Rectal smooth muscle tissue (tissue), 1 donor: ENCODE measurements around the gene TDRD7.

Experiments used
- H3K27ac ChIP-seq: one replicate; pipeline ENCODE4 v1.7.0; 2013; ENCODE audit warnings: low read depth, low read length, inconsistent platforms
- H3K27me3 ChIP-seq: one replicate; pipeline ENCODE4 v1.7.0; 2013; ENCODE audit warnings: low read length; ENCODE audit not compliant: control insufficient read depth, insufficient read depth
- H3K36me3 ChIP-seq: one replicate; pipeline ENCODE4 v1.7.0; 2013; ENCODE audit warnings: low read length; ENCODE audit not compliant: control insufficient read depth, insufficient read depth
- H3K4me1 ChIP-seq: one replicate; pipeline ENCODE4 v1.7.0; 2013; ENCODE audit warnings: low read length; ENCODE audit not compliant: control insufficient read depth, insufficient read depth
- H3K4me3 ChIP-seq: one replicate; pipeline ENCODE4 v1.7.0; 2013; ENCODE audit warnings: low read length
- H3K9ac ChIP-seq: one replicate; pipeline ENCODE4 v1.7.0; 2013; ENCODE audit warnings: low read length

The TDRD7 gene

DNA sequence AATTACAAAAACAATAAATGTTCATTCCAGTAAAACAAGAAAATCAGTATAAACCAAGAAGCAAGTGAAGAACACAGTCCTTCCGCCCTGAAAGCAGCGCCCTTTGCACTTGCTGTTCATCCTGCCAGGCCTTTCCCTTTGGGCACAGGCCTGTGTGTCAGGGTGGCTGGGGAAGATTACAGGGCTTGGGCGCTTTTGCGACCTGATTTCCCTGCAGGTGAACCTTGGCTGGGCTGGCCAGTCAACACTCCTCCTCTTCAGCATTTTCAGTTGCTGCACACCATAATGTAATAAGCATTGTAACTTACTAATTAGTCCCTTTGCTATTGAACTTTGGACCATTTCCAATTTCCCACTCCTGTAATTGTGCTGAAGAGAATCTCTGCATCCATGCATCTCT is 38.6 kb upstream of the TDRD7 start:
- Histone ChIP-seq H3K4me3 (no peak overlapping the region), H3K9ac (no peak overlapping the region), H3K36me3 (no peaks in the 10 kb centered on the region), H3K27ac (no peak overlapping the region), H3K27me3 (no peaks in the 10 kb centered on the region), H3K4me1 (no peaks in the 10 kb centered on the region)

GRCh38 chr9:97374811-97375210 is 37.1 kb upstream of the TDRD7 start:
- H3K36me3 ChIP-seq = no peaks in the 10 kb centered on the region
- H3K4me1 ChIP-seq = no peaks in the 10 kb centered on the region
- no peak overlapping the region for H3K9ac ChIP-seq
- no peak overlapping the region for H3K4me3 ChIP-seq
- H3K27me3 ChIP-seq = no peaks in the 10 kb centered on the region
- H3K27ac ChIP-seq = no peak overlapping the region

DNA sequence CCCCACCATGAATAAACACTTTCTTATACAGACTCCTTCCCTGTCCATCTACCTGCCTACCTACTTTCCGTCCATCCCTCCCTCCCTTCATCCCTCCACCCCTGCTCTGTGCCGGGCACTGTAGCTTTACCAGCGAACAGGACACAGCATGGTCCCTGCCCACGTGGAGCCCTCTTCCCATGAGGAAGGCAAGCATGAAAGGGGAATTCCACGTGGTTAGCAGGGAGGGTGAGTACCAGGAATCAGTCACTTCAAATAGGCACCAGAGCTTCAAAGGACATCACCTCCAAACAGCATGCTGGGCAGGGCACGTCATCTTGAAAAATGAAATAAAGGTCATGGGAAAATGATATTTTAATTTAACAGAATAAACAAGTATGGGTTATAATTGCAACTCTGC is 35.0 kb upstream of the TDRD7 start:
- H3K9ac ChIP-seq = no peak overlapping the region
- H3K27me3 ChIP-seq = no peaks in the 10 kb centered on the region
- no peaks in the 10 kb centered on the region for H3K4me1 ChIP-seq
- no peak overlapping the region for H3K4me3 ChIP-seq
- H3K36me3 ChIP-seq = no peaks in the 10 kb centered on the region
- no peak overlapping the region for H3K27ac ChIP-seq

- Histone ChIP-seq H3K4me3 (no peak overlapping the region), H3K4me1 (no peaks in the 10 kb centered on the region), H3K27me3 (peaks cover 5% of the 10 kb centered on the region), H3K27ac (no peak overlapping the region), H3K9ac (no peak overlapping the region), H3K36me3 (no peaks in the 10 kb centered on the region)
Measured at GRCh38 chr9:97382099-97382718, 29.7 kb upstream of the TDRD7 start.

- H3K27me3 ChIP-seq = peaks cover 5% of the 10 kb centered on the region
- no peaks in the 10 kb centered on the region for H3K4me1 ChIP-seq
- no peak overlapping the region for H3K4me3 ChIP-seq
- no peak overlapping the region for H3K9ac ChIP-seq
- H3K36me3 ChIP-seq = no peaks in the 10 kb centered on the region
- H3K27ac ChIP-seq = no peak overlapping the region
Measured at GRCh38 chr9:97384406-97385262, 27.3 kb upstream of the TDRD7 start.

- no peaks in the 10 kb centered on the region for H3K36me3 ChIP-seq
- no peaks in the 10 kb centered on the region for H3K4me1 ChIP-seq
- no peak overlapping the region for H3K4me3 ChIP-seq
- peaks cover 5% of the 10 kb centered on the region for H3K27me3 ChIP-seq
- no peak overlapping the region for H3K9ac ChIP-seq
- no peak overlapping the region for H3K27ac ChIP-seq
Measured at GRCh38 chr9:97385626-97386264, 26.2 kb upstream of the TDRD7 start.

DNA sequence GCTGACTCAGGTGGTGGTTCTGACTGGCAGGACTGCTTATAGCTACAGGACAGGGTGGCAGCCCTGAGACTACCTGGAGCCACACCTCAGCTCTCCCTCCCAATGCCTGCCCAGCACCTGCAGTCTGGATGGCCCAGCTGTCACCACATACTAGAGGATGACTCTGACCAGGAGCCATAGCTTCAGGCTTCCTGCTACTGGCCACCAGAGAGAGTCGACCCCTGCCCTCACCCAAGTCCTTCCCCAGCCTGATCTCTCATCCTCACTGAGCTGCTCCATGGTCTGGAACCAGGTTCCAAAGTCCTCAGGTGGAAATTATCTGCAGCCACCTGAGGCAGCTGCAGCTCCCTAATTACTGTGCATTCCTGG is 25.6 kb upstream of the TDRD7 start:
- Histone ChIP-seq H3K36me3 (no peaks in the 10 kb centered on the region), H3K4me1 (no peaks in the 10 kb centered on the region), H3K27ac (no peak overlapping the region), H3K27me3 (peaks cover 5% of the 10 kb centered on the region), H3K4me3 (no peak overlapping the region), H3K9ac (no peak overlapping the region)

DNA sequence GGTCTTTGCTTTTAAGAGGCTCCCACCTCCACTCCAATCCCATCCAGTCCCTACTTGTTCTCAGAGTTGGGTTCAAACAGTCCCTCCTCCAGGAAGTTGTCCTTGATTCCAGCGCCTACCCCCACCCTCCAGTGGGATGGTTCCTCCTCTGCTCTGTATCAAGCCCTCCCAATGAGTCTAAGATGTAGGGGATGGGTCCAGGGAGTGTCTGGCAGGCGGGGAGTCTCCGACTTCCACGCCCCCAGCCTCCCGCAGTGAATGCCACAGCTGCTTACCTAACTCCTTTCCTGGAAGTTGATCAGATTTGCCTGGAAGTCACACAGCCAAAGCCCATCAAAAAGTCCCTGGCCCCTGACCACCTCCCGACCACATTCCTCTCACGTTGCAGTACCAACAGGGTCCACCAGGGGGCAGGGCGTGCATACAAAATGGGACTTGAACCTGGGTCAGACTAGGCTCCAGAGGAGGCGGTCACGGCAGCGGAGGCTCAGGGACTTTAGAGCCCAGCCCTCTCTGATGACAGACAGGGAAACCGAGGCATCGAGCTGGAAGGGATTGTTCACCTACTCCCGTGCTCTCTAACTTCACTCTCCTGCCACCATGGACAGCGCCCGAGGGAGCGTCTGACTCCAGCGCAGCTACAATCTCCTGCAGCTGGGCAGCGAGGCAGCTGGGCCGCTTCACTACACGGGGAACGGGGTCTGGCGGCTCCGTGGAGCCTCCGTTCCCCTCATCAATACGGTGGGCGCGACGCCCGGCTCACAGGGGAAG is 25.0 kb upstream of the TDRD7 start:
- Histone ChIP-seq H3K36me3 (no peaks in the 10 kb centered on the region), H3K27me3 (peaks cover 5% of the 10 kb centered on the region), H3K4me1 (no peaks in the 10 kb centered on the region), H3K4me3 (no peak overlapping the region), H3K9ac (no peak overlapping the region), H3K27ac (no peak overlapping the region)

DNA sequence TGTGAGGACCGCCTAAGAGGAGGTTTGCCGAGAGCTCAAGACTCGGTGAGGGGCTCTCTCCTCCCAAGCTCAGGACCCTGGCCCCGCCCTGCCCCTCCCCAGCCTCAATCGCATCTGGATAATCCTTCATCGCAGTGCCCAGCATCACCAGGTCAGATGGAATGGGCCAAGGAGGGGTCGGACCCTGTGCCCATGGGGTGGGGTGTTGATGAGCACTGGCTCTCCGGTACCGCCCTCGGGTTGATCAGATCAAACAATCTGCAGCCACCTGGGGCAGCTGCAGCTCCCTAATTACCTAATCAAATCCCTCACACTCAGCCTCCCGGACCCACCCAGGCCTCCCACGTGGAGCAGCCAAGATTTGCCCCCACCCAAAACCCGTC is 24.4 kb upstream of the TDRD7 start:
- Histone ChIP-seq H3K27ac (no peak overlapping the region), H3K36me3 (no peaks in the 10 kb centered on the region), H3K27me3 (peaks cover 5% of the 10 kb centered on the region), H3K4me3 (no peak overlapping the region), H3K4me1 (no peaks in the 10 kb centered on the region), H3K9ac (no peak overlapping the region)

- no peak overlapping the region for H3K9ac ChIP-seq
- H3K27me3 ChIP-seq = peaks cover 5% of the 10 kb centered on the region
- no peaks in the 10 kb centered on the region for H3K4me1 ChIP-seq
- no peak overlapping the region for H3K27ac ChIP-seq
- no peak overlapping the region for H3K4me3 ChIP-seq
- no peaks in the 10 kb centered on the region for H3K36me3 ChIP-seq
Measured at GRCh38 chr9:97387936-97388684, 23.8 kb upstream of the TDRD7 start.

DNA sequence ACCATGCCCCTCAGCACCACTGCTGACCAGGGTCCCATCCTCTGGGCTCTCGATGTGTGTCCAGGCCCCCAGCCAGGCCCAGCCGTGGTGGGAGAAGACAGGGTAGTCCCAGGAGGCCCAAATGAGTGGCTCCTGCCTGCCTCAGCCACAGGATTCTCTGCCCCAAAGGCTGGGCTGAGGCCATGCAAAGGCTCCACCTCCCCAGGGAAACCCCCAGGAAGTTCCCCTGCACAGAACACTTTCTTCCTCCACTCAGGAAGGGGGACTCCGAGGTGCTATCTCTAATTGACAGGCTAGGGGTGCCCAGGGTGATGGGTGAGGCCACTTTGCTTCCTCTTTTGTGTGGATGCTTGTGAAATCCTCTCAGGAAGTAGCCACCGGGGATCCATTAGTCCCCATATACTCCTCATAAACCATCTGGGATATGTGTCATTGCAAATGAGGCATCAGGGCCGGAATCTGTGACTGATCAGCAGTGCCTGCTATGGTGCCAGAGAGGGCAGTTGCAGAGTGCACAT is 23.1 kb upstream of the TDRD7 start:
- Histone ChIP-seq H3K27me3 (peaks cover 5% of the 10 kb centered on the region), H3K27ac (no peak overlapping the region), H3K4me3 (no peak overlapping the region), H3K9ac (no peak overlapping the region), H3K36me3 (no peaks in the 10 kb centered on the region), H3K4me1 (no peaks in the 10 kb centered on the region)
